ENCODE results near the gene RDH12. TPM values are rescaled to one million over a fixed set of nuclear protein-coding genes. Genes with fewer than 3 reads are reported as not detected.

The RDH12 gene
- total and polyA plus RNA-seq, 9 of the 15 experiments (the other 6 are each of a cell fraction or from before 2014, with no cell fraction given) = 0.03 to 0.29 (median 0.07) TPM; not detected in 2

GRCh38 chr14:67776653-67777322 is 75.1 kb downstream of the RDH12 start:
- no peak overlapping the region for H2AFZ ChIP-seq (ENCODE audit: low read depth, low read length)
- H3K79me2 ChIP-seq (ENCODE audit: control insufficient read depth, insufficient read depth, low read length) = no peaks in the 10 kb centered on the region
- no peaks in the 10 kb centered on the region for H3K9me3 ChIP-seq (replicated peaks; ENCODE audit: control insufficient read depth, insufficient read depth, low read depth, low read length)
- H3K4me3 ChIP-seq = no peak overlapping the region
- H3K9ac ChIP-seq (ENCODE audit: insufficient read depth in 1 of 2, low read depth in 2 of 2, low read length in 2 of 2) = no peak overlapping the region
- no peaks in the 10 kb centered on the region for H4K20me1 ChIP-seq (replicated peaks; ENCODE audit: control insufficient read depth, insufficient read depth, low read length)
- BruUV-seq (replicated peaks) = no TSS peak
- H3K27me3 ChIP-seq (ENCODE audit: control insufficient read depth in 2 of 2, insufficient read depth in 2 of 2, low read length in 2 of 2) = no peaks in the 10 kb centered on the region
- H3K4me1 ChIP-seq (replicated peaks in 1 of 2; ENCODE audit: control insufficient read depth in 2 of 2, insufficient read depth in 2 of 2, low read length in 2 of 2) = no peaks in the 10 kb centered on the region
- ChIA-PET POLR2A (interaction anchor here (0.8 to 1.3 kb wide), 2 partner anchors 17 to 85 kb away, joined by 3 to 4 read pairs; no protein-coding TSS in a partner anchor), CTCF (ENCODE audit: low intra/inter-chr PET ratio) (no interaction called here)
- H3K4me2 ChIP-seq (ENCODE audit: insufficient read depth, low read length) = no peak overlapping the region
- WGBS (ENCODE audit: insufficient coverage, low coverage, missing lambda C conversion rate) = 34% methylated on average over 3 of the region's 4 CpGs
- no peak overlapping the region for H3K27ac ChIP-seq (ENCODE audit: extremely low read depth, low read depth, low read length)
- no peaks in the 10 kb centered on the region for H3K9me1 ChIP-seq (ENCODE audit: control insufficient read depth, insufficient read depth, low read length)
- no peak for DNase-seq (ENCODE audit: extremely low read depth in 1 of 4, low spot score in 3 of 4)
- intact Hi-C loops (cut with micrococcal nuclease) = no loop called here
- peaks cover 70% of the 10 kb centered on the region for H3K36me3 ChIP-seq (ENCODE audit: control insufficient read depth, insufficient read depth, low read length)
- no peak for ATAC-seq
- TF ChIP-seq SMARCA4 (IDR thresholded peaks at IDR 0.05) (no peak), RNF2 (IDR thresholded peaks at IDR 0.05) (no peak)
- no peak for FAIRE-seq
- in situ Hi-C loops (cut with MboI) = no loop called here

DNA sequence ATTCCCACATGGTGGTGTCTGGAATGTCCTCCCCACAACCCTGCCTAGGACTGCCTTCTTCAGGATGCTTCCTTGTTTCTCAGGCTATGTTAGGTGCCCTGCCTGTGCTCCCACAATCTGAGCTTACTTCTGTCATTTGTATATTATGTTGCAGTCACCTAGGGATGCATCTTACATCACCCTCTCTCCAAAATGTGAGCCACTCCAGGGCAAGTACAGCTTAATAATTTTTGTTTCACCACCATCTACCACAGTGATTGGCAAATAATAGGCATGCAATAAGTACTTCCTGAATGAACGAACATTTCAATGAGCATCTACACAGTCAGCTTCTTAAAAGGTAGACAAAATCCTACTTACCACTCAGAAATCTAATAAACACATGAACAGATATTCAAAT is 77.1 kb downstream of the RDH12 start:
- Histone ChIP-seq H3K79me2 (ENCODE audit: control insufficient read depth, insufficient read depth, low read length) (no peaks in the 10 kb centered on the region), H3K36me3 (ENCODE audit: control insufficient read depth, insufficient read depth, low read length) (peaks cover 71% of the 10 kb centered on the region), H2AFZ (ENCODE audit: low read depth, low read length) (no peak overlapping the region), H3K4me2 (ENCODE audit: insufficient read depth, low read length) (no peak overlapping the region), H4K20me1 (replicated peaks; ENCODE audit: control insufficient read depth, insufficient read depth, low read length) (no peaks in the 10 kb centered on the region), H3K9ac (ENCODE audit: insufficient read depth in 1 of 2, low read depth in 2 of 2, low read length in 2 of 2) (no peak overlapping the region), H3K9me1 (ENCODE audit: control insufficient read depth, insufficient read depth, low read length) (no peaks in the 10 kb centered on the region), H3K9me3 (replicated peaks; ENCODE audit: control insufficient read depth, insufficient read depth, low read depth, low read length) (no peaks in the 10 kb centered on the region), H3K4me3 (no peak overlapping the region), H3K4me1 (replicated peaks in 1 of 2; ENCODE audit: control insufficient read depth in 2 of 2, insufficient read depth in 2 of 2, low read length in 2 of 2) (no peaks in the 10 kb centered on the region), H3K27me3 (ENCODE audit: control insufficient read depth in 2 of 2, insufficient read depth in 2 of 2, low read length in 2 of 2) (no peaks in the 10 kb centered on the region), H3K27ac (ENCODE audit: extremely low read depth, low read depth, low read length) (no peak overlapping the region)
- WGBS (ENCODE audit: insufficient coverage, low coverage, missing lambda C conversion rate) = 64% methylated on average over 1 of the region's 1 CpG
- in situ Hi-C loops (cut with MboI) = no loop called here
- TF ChIP-seq RNF2 (IDR thresholded peaks at IDR 0.05) = no peak
- CTCF ChIA-PET (ENCODE audit: low intra/inter-chr PET ratio) = no interaction called here
- intact Hi-C loops (cut with micrococcal nuclease) = no loop called here
- DNase-seq (ENCODE audit: extremely low read depth in 1 of 4, low spot score in 3 of 4) = no peak
- POLR2A ChIA-PET = no interaction called here
- no peak for FAIRE-seq
- no TSS peak for BruUV-seq (replicated peaks)
- ATAC-seq = no peak

Data from K562 (cell line).